Endothelial cell of umbilical vein (primary cell): ENCODE data around the gene B4GALT5. TPM values are rescaled to one million over a fixed set of nuclear protein-coding genes. Genes with fewer than 3 reads are reported as not detected.

ENCODE experiments used
- BruUV-seq: library from RNA; stranded (reverse); fragments of 400-500 nt; replicated peaks from 2 replicates; lab custom pipeline; 2021; lab: Mats Ljungman, UMichigan
- CTCF ChIA-PET: fragments of 300-600, 350-600 bp; sonication (Branson Sonifier 250); formaldehyde crosslinking; loops from one replicate; lab custom pipeline; 2021; ENCODE audit warnings: antibody characterized with exemption, inconsistent platforms; lab: Charles Lee
- POLR2A ChIA-PET: fragments of 300-600, 350-600 bp; sonication (Branson Sonifier 250); formaldehyde crosslinking; loops from one replicate; lab custom pipeline; 2021; ENCODE audit warnings: antibody characterized with exemption, inconsistent platforms; lab: Charles Lee
- DNase-seq: peaks from one replicate; pipeline ENCODE4 v3.0.0-alpha.2; 2011; ENCODE audit warnings: low read depth, low spot score
- FAIRE-seq: peaks from 2 replicates; lab custom pipeline; 2011; peaks lifted over from hg19 to GRCh38; lab: Jason Lieb, UNC
- H2AFZ ChIP-seq: 2 replicates; pipeline ENCODE4 v1.6.0; 2012; ENCODE audit warnings: low read depth, low read length, control low read depth, inconsistent platforms
- H3K27ac ChIP-seq: 2 replicates; pipeline ENCODE4 v1.5.1; 2011; ENCODE audit warnings: low read depth, mild to moderate bottlenecking, control low read depth, low read length, moderate library complexity; ENCODE audit not compliant: insufficient read depth
- H3K27me3 ChIP-seq, 2 experiments: 2 replicates each; pipeline versions ENCODE4 v1.6.0 to v1.6.1; 2011; ENCODE audit warnings: low read length in 2 of 2, mixed read lengths in 1 of 2; ENCODE audit not compliant: control insufficient read depth in 2 of 2, insufficient read depth in 2 of 2
- H3K36me3 ChIP-seq, 2 experiments: 2 replicates in 1 of 2; 3 replicates in 1 of 2; pipeline ENCODE4 v1.5.1; 2011; ENCODE audit warnings: low read length in 2 of 2, mild to moderate bottlenecking in 1 of 2, moderate library complexity in 1 of 2; ENCODE audit not compliant: control insufficient read depth in 2 of 2, insufficient read depth in 2 of 2; ENCODE audit errors: extremely low read depth in 1 of 2
- H3K4me1 ChIP-seq: 3 replicates; pipeline ENCODE4 v1.5.1; 2011; ENCODE audit warnings: mild to moderate bottlenecking, low read length; ENCODE audit not compliant: control insufficient read depth, insufficient read depth; ENCODE audit errors: extremely low read depth
- H3K4me2 ChIP-seq: 2 replicates; pipeline ENCODE4 v1.6.1; 2011; ENCODE audit warnings: low read length, control low read depth, mixed read lengths; ENCODE audit not compliant: insufficient read depth
- H3K4me3 ChIP-seq, 3 experiments: fragments of 200-600 bp in 1 of 3; sonication (generic), shearing (Covaris generic) in 1 of 3; replicated peaks in 1 of 3; 2 replicates each; pipeline ENCODE4 v1.5.1; 2011 to 2016; ENCODE audit warnings: control low read depth in 3 of 3, low read length in 3 of 3, mild to moderate bottlenecking in 2 of 3, inconsistent platforms in 1 of 3, low read depth in 1 of 3, moderate library complexity in 1 of 3; ENCODE audit not compliant: insufficient read depth in 1 of 3
- H3K79me2 ChIP-seq: 2 replicates; pipeline ENCODE4 v1.6.0; 2012; ENCODE audit warnings: low read length, inconsistent platforms; ENCODE audit not compliant: control insufficient read depth, insufficient read depth
- H3K9ac ChIP-seq: replicated peaks from 2 replicates; pipeline ENCODE3; 2011; ENCODE audit warnings: low read length, control low read depth; ENCODE audit not compliant: insufficient read depth; ENCODE audit errors: extremely low read depth
- H3K9me1 ChIP-seq: replicated peaks from 3 replicates; pipeline ENCODE4 v1.6.0; 2011; ENCODE audit warnings: mild to moderate bottlenecking, low read length; ENCODE audit not compliant: control insufficient read depth, insufficient read depth; ENCODE audit errors: extremely low read depth
- H3K9me3 ChIP-seq: replicated peaks from 2 replicates; pipeline ENCODE4 v1.5.1; 2012; ENCODE audit warnings: low read length, inconsistent platforms; ENCODE audit not compliant: control insufficient read depth, insufficient read depth
- H4K20me1 ChIP-seq: replicated peaks from 2 replicates; pipeline ENCODE3; 2011; ENCODE audit warnings: mild to moderate bottlenecking, low read length; ENCODE audit not compliant: control insufficient read depth, insufficient read depth; ENCODE audit errors: extremely low read depth
- CTCF ChIP-seq, 2 donors: IDR thresholded peaks; 1 replicate in 1 of 2; 2 replicates in 1 of 2; pipeline ENCODE4 v1.5.1; 2011; ENCODE audit warnings: low read length in 2 of 2, mild to moderate bottlenecking in 2 of 2, moderate library complexity in 2 of 2, control low read depth in 1 of 2, inconsistent platforms in 1 of 2, low read depth in 1 of 2; ENCODE audit not compliant: insufficient read depth in 1 of 2; ENCODE audit errors: extremely low read depth in 1 of 2
- EZH2 ChIP-seq: IDR thresholded peaks from 2 replicates; pipeline ENCODE4 v1.6.1; 2012; ENCODE audit warnings: borderline replicate concordance, low read depth, mild to moderate bottlenecking, moderate library complexity, low read length, inconsistent platforms; ENCODE audit not compliant: severe bottlenecking
- FOS ChIP-seq: IDR thresholded peaks from 2 replicates; pipeline ENCODE4 v1.6.1; 2011; ENCODE audit warnings: mild to moderate bottlenecking, low read length, moderate library complexity, borderline replicate concordance; ENCODE audit not compliant: insufficient read depth
- GATA2 ChIP-seq: IDR thresholded peaks from 2 replicates; pipeline ENCODE4 v1.7.0; 2011; ENCODE audit warnings: low read depth, mild to moderate bottlenecking, moderate library complexity, mixed read lengths, low read length; ENCODE audit not compliant: insufficient read length, insufficient read depth
- JUN ChIP-seq: IDR thresholded peaks from 2 replicates; pipeline ENCODE4 v1.6.1; 2011; ENCODE audit warnings: borderline replicate concordance, low read depth; ENCODE audit not compliant: insufficient read length, insufficient read depth
- MAX ChIP-seq: IDR thresholded peaks from 2 replicates; pipeline ENCODE4 v1.6.1; 2011; ENCODE audit not compliant: insufficient read depth, insufficient read length
- MYC ChIP-seq: IDR thresholded peaks from one replicate; pipeline ENCODE4 v1.6.1; 2011; ENCODE audit warnings: mild to moderate bottlenecking, low read depth, low read length
- POLR2A ChIP-seq: IDR thresholded peaks from 2 replicates; pipeline ENCODE4 v1.6.1; 2012; ENCODE audit warnings: low read depth, mild to moderate bottlenecking, control low read depth, low read length
- POLR2AphosphoS5 ChIP-seq: IDR thresholded peaks from 2 replicates; pipeline ENCODE4 v1.6.1; 2012; ENCODE audit warnings: low read depth, mild to moderate bottlenecking, control low read depth, low read length, moderate library complexity; ENCODE audit not compliant: insufficient read depth
- dilution Hi-C: fragments of 300-500 bp; cut with MboI; formaldehyde crosslinking; loops from one replicate; pipeline ENCODE4 v1.15.0; 2019; ENCODE audit warnings: low sequenced_read_pairs; ENCODE audit not compliant: extremely low pct_ligation_motif_present
- intact Hi-C: fragments of 100-400 bp; cut with micrococcal nuclease; formaldehyde crosslinking; loops from one replicate; pipeline ENCODE4 v1.10.0; 2022
- polyA plus RNA-seq, 4 experiments: library from polyadenylated mRNA; depleted of rRNA in 3 of 4; stranded (reverse) in 3 of 4; unstranded in 1 of 4; fragments of >200 nt; gene quantifications; 2 replicates each; pipeline versions ENCODE4 v1.2.1 to v1.2.3, GENCODE V29; 2011 to 2012; ENCODE audit warnings: missing spikeins in 1 of 4
- total RNA-seq: library from RNA; stranded (reverse); gene quantifications from 2 replicates; pipeline ENCODE4 v1.2.3, GENCODE V29; 2021

Gene B4GALT5
- total and polyA plus RNA-seq, 2 donors (not counting 3 experiments of a cell fraction or from before 2014, with no cell fraction given), result 54.4 to 70.1 TPM

- POLR2A ChIA-PET, result no interaction called here
- Histone ChIP-seq H3K4me1 (no peaks in the 10 kb centered on the region), H3K79me2 (no peaks in the 10 kb centered on the region), H3K4me3 (no peak overlapping the region), H3K36me3 (peaks cover 14 to 23% of the 10 kb centered on the region in 2 experiments), H3K27ac (no peak overlapping the region), H3K4me2 (no peak overlapping the region), H3K27me3 (no peaks in the 10 kb centered on the region), H3K9me3 (no peaks in the 10 kb centered on the region), H3K9me1 (no peaks in the 10 kb centered on the region), H2AFZ (no peak overlapping the region), H4K20me1 (no peaks in the 10 kb centered on the region), H3K9ac (no peak overlapping the region)
- no peak for TF ChIP-seq GATA2
- TF ChIP-seq MYC, result no peak
- no peak for TF ChIP-seq POLR2A
- TF ChIP-seq MAX, result no peak
- no peak for TF ChIP-seq EZH2
- no peak for TF ChIP-seq CTCF (IDR thresholded peaks at IDR 0.05; ENCODE audit: extremely low read depth in 1 of 2, insufficient read depth in 1 of 2, low read depth in 1 of 2, low read length in 2 of 2)
- no peak for TF ChIP-seq FOS
- TF ChIP-seq JUN, result no peak
- TF ChIP-seq POLR2AphosphoS5, result no peak
- FAIRE-seq, result no peak
- intact Hi-C loops, result no loop called here
- dilution Hi-C loops, result no loop called here
- no TSS peak for BruUV-seq
- no peak for DNase-seq
- CTCF ChIA-PET, result no interaction called here
These were observed 79.6 kb downstream of the B4GALT5 start for GRCh38 chr20:49634116-49634515.
